ENCODE results near the gene PSMB10.

PSMB10 gene

DNA sequence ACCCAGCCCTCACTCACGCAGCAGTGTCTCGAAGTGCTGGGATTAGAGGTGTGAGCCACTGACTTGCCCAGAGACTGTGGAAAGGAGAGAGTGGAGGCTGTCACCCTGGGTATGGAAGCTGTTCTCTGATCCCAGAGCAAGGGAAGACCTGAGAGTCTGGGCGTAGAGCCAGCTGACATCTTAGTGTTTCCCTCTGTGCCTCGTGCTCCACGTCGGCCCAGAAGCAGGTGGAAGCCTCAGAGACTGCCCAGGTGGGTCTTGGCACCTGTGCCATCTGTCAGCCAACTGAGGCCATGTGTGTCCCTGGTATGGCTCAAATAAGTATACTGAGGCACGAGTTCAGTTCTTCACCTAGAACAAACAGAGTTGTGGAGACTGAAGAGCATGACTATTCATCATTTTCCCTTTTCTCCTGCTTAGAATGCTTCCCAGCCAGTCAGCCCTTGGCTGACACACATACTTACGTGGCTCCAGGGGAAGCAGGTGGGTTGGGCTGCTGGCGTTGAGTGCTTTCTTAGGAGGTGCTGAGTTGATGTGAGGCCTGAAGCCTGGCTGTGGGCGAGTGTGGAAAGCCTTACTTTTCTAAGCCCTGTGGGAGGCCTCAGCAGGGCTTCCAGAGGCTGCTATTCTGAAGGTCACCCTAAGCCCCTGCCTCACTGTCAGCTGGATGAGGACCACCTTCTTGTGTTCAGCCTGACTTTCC lies 13.1 kb downstream of the PSMB10 start:
- Histone ChIP-seq H3K9me3 (ENCODE audit: control insufficient read depth, insufficient read depth, low read depth, low read length) (no peaks in the 10 kb centered on the region), H3K27ac (ENCODE audit: extremely low read depth, low read depth, low read length) (no peak overlapping the region), H3K36me3 (ENCODE audit: control insufficient read depth in 2 of 2, insufficient read depth in 1 of 2, low read length in 2 of 2) (peaks cover 0 to 39% of the 10 kb centered on the region in 2 experiments; a peak in 1 of 3 replicates), H3K4me1 (ENCODE audit: control insufficient read depth, insufficient read depth, low read length) (peaks cover 10% of the 10 kb centered on the region; the same call in 1 of the 2 replicates), H3K4me3 (ENCODE audit: low read depth, low read length) (no peak overlapping the region)
- POLR2A ChIA-PET, result no interaction called here
- CTCF ChIA-PET, result interaction anchor here (1.1 to 2.5 kb wide), 3 partner anchors 13 to 403 kb away, joined by 3 to 7 read pairs (median 4); partner anchors contain the start of genes NRN1L and PSMB10
- TF ChIP-seq EGR2 (tag by site-specific recombination; IDR thresholded peaks at IDR 0.05; ENCODE audit: low read depth) (0 out of 2 replicates have a peak, but pooled peaks have one; percentile 12), ZBTB17 (tag by site-specific recombination; IDR thresholded peaks at IDR 0.05) (0 out of 2 replicates have a peak, but pooled peaks have one; percentile 19), ZNF10 (tag by site-specific recombination; IDR thresholded peaks at IDR 0.05) (no peak)

DNA sequence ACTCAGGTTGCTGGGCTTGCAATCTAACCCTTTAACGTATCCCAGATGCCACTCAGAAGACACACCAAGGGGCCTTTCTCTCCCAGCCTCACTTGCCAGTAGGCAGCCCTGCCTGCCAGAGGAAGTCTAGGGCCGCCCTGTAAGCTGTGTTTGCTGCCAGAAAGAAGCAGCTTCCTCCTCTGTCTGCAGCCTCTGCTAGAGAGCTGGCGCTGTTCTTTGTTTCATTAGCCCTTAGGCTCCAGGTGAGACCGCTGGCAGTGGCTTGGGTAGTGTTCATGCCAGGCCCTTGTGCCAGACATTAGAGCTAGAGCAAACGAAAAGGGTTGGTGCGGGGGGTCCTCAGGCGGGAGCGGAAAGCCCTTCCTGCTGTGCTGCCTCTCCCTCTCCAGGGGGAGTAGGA lies 13.9 kb downstream of the PSMB10 start:
- Histone ChIP-seq H3K27ac (ENCODE audit: extremely low read depth, low read depth, low read length) (no peak overlapping the region), H3K36me3 (ENCODE audit: control insufficient read depth in 2 of 2, insufficient read depth in 1 of 2, low read length in 2 of 2) (peaks cover 0 to 36% of the 10 kb centered on the region in 2 experiments; a peak in 1 of 3 replicates), H3K9me3 (ENCODE audit: control insufficient read depth, insufficient read depth, low read depth, low read length) (no peaks in the 10 kb centered on the region), H3K4me1 (ENCODE audit: control insufficient read depth, insufficient read depth, low read length) (peaks cover 10% of the 10 kb centered on the region; the same call in 1 of the 2 replicates), H3K4me3 (ENCODE audit: low read depth, low read length) (no peak overlapping the region)
- TF ChIP-seq ZNF555 (tag by site-specific recombination; conservative IDR thresholded peaks at IDR 0.05), result no peak
- peak; percentile 79 for TF ChIP-seq ZBTB20 (tag by site-specific recombination; IDR thresholded peaks at IDR 0.05)
- ChIA-PET CTCF (interaction anchor here (1.1 to 1.7 kb wide), 5 partner anchors 10 to 250 kb away, joined by 3 to 5 read pairs (median 4); partner anchors contain the start of genes NRN1L and PSMB10), POLR2A (no interaction called here)

DNA sequence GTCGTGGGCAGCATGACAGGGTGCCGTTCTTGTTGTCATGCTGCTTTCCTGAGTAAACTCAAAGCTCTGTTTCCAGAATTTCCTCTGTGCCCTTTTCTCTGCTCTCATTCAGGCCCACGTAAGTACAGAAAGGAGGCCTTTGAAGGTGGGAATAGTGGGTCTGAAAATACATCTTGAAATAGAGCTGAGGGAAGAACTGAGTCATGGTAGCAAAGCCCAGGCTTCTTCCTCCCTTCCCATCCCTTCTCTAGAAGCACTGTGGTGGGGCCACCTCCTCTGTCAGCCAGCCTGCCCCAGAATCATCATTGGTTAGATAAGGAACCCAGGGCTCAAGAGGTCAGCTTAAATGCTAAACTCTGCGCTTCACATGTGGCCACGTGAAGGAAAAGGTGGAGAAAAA lies 14.4 kb downstream of the PSMB10 start:
- no peak overlapping the region for H3K4me3 ChIP-seq (ENCODE audit: low read depth, low read length)
- ChIA-PET POLR2A (no interaction called here), CTCF (interaction anchor here (1.1 to 1.7 kb wide), 4 partner anchors 10 to 249 kb away, joined by 3 to 5 read pairs (median 4); partner anchors contain the start of gene PSMB10)
- H3K27ac ChIP-seq (ENCODE audit: extremely low read depth, low read depth, low read length), result no peak overlapping the region
- H3K9me3 ChIP-seq (ENCODE audit: control insufficient read depth, insufficient read depth, low read depth, low read length), result no peaks in the 10 kb centered on the region
- TF ChIP-seq, protein P1, sequence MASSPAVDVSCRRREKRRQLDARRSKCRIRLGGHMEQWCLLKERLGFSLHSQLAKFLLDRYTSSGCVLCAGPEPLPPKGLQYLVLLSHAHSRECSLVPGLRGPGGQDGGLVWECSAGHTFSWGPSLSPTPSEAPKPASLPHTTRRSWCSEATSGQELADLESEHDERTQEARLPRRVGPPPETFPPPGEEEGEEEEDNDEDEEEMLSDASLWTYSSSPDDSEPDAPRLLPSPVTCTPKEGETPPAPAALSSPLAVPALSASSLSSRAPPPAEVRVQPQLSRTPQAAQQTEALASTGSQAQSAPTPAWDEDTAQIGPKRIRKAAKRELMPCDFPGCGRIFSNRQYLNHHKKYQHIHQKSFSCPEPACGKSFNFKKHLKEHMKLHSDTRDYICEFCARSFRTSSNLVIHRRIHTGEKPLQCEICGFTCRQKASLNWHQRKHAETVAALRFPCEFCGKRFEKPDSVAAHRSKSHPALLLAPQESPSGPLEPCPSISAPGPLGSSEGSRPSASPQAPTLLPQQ (tag by site-specific recombination; IDR thresholded peaks at IDR 0.05), result peak; percentile 46; the same call in 1 of the 2 replicates
- no peak for TF ChIP-seq ZNF768 (tag by site-specific recombination; IDR thresholded peaks at IDR 0.05)
- TF ChIP-seq ZSCAN30 (tag by site-specific recombination; IDR thresholded peaks at IDR 0.05), result no peak
- 0 out of 2 replicates have a peak, but pooled peaks have one; percentile 22 for TF ChIP-seq ZIC2 (tag by site-specific recombination; IDR thresholded peaks at IDR 0.05)
- H3K36me3 ChIP-seq (ENCODE audit: control insufficient read depth in 2 of 2, insufficient read depth in 1 of 2, low read length in 2 of 2), result peaks cover 0 to 36% of the 10 kb centered on the region in 2 experiments; a peak in 1 of 3 replicates
- peaks cover 10% of the 10 kb centered on the region; the same call in 1 of the 2 replicates for H3K4me1 ChIP-seq (ENCODE audit: control insufficient read depth, insufficient read depth, low read length)

DNA sequence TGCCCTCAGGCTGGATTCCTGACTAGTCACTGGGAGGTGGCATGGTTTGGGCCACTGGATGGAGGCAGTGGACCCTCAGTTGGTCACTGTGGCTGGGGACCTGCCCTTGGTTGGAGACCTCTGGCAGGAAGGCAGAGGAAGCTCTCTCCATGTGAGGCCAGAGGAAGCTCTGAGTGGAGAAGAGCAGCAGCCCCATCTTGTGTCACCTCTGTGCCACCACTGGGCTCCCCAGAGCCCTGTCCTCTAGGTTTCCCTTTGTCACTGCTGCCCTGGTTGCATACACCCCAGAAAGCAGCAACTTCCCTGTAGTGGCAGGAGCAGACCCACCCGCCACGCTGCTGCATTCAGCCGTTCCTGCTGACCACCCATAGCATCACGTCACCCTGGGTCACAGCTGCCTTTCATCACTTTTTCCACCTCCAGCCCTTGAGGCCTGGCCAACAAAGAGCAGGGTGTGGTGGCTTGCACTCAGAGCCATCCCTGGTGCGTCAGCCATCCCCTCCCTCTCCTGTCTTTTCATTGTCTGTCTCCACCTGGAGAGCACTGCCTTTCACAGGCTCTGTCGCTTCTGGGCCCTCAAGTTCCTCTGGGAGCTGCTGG lies 16.9 kb downstream of the PSMB10 start:
- TF ChIP-seq, protein P2, sequence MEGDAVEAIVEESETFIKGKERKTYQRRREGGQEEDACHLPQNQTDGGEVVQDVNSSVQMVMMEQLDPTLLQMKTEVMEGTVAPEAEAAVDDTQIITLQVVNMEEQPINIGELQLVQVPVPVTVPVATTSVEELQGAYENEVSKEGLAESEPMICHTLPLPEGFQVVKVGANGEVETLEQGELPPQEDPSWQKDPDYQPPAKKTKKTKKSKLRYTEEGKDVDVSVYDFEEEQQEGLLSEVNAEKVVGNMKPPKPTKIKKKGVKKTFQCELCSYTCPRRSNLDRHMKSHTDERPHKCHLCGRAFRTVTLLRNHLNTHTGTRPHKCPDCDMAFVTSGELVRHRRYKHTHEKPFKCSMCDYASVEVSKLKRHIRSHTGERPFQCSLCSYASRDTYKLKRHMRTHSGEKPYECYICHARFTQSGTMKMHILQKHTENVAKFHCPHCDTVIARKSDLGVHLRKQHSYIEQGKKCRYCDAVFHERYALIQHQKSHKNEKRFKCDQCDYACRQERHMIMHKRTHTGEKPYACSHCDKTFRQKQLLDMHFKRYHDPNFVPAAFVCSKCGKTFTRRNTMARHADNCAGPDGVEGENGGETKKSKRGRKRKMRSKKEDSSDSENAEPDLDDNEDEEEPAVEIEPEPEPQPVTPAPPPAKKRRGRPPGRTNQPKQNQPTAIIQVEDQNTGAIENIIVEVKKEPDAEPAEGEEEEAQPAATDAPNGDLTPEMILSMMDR (tag by site-specific recombination; IDR thresholded peaks at IDR 0.05), result peak; percentile 54
- TF ChIP-seq ZNF670 (tag by site-specific recombination; IDR thresholded peaks at IDR 0.05; ENCODE audit: low read depth), result no peak
- peak; percentile 21; the same call in 1 of the 2 replicates for TF ChIP-seq ZNF654 (tag by site-specific recombination; IDR thresholded peaks at IDR 0.05; ENCODE audit: low read depth)
- H3K4me3 ChIP-seq (ENCODE audit: low read depth, low read length), result no peak overlapping the region
- peaks cover 0 to 57% of the 10 kb centered on the region in 2 experiments; a peak in 1 of 3 replicates for H3K36me3 ChIP-seq (ENCODE audit: control insufficient read depth in 2 of 2, insufficient read depth in 1 of 2, low read length in 2 of 2)
- POLR2A ChIA-PET, result no interaction called here
- H3K27ac ChIP-seq (ENCODE audit: extremely low read depth, low read depth, low read length), result no peak overlapping the region
- H3K9me3 ChIP-seq (ENCODE audit: control insufficient read depth, insufficient read depth, low read depth, low read length), result no peaks in the 10 kb centered on the region
- CTCF ChIA-PET, result interaction anchor here (0.6 to 1.4 kb wide), 6 partner anchors 16 to 223 kb away, joined by 3 to 8 read pairs (median 4); no protein-coding TSS in a partner anchor
- H3K4me1 ChIP-seq (ENCODE audit: control insufficient read depth, insufficient read depth, low read length), result no peaks in the 10 kb centered on the region
